Lung (tissue), 12 donors: ENCODE measurements around the gene LYZL2. TPM values are rescaled to one million over a fixed set of nuclear protein-coding genes. Genes with fewer than 3 reads are reported as not detected.
A peak's percentile ranks its signal among the peaks of the same experiment; 100 is the strongest.
"Not testable (repeated sequence)": the region's sequence is repeated elsewhere in the genome, so short reads cannot be mapped to it uniquely, and the experiment has no call there.

ENCODE experiments used
- ATAC-seq: fragments of 200-7000 bp; cut with Tn5 transposase; one replicate; pipeline ENCODE4 v1.9.1; 2020; ENCODE audit warnings: moderate number of reproducible peaks; ENCODE audit not compliant: insufficient read depth, low FRiP score
- DNase-seq, 3 donors: peaks; one replicate each; pipeline ENCODE4 v3.0.0-alpha.2; 2013 to 2017
- H3K27ac ChIP-seq, 2 donors: one replicate each; pipeline ENCODE4 v1.5.1; 2013; ENCODE audit warnings: mild to moderate bottlenecking in 2 of 2, moderate library complexity in 2 of 2, control low read depth in 1 of 2, inconsistent platforms in 1 of 2, low read depth in 1 of 2, low read length in 1 of 2
- H3K27me3 ChIP-seq, 3 donors: one replicate each; pipeline ENCODE4 v1.5.1; 2013; ENCODE audit warnings: low read length in 2 of 3; ENCODE audit not compliant: control insufficient read depth in 3 of 3, insufficient read depth in 3 of 3
- H3K36me3 ChIP-seq, 4 donors: one replicate each; pipeline ENCODE4 v1.5.1; 2013; ENCODE audit warnings: low read length in 4 of 4, mild to moderate bottlenecking in 1 of 4, moderate library complexity in 1 of 4; ENCODE audit not compliant: control insufficient read depth in 4 of 4, insufficient read depth in 4 of 4
- H3K4me1 ChIP-seq, 5 donors: one replicate each; pipeline ENCODE4 v1.5.1; 2013; ENCODE audit warnings: low read length in 5 of 5, mild to moderate bottlenecking in 2 of 5, moderate library complexity in 1 of 5; ENCODE audit not compliant: control insufficient read depth in 5 of 5, insufficient read depth in 5 of 5
- H3K4me3 ChIP-seq: one replicate; pipeline ENCODE4 v1.5.1; 2013; ENCODE audit warnings: mild to moderate bottlenecking, control low read depth, moderate library complexity
- H3K9ac ChIP-seq, 2 donors: one replicate each; pipeline ENCODE4 v1.5.1; 2013; ENCODE audit warnings: low read length in 2 of 2, control low read depth in 1 of 2; ENCODE audit not compliant: insufficient read depth in 1 of 2
- H3K9me3 ChIP-seq, 4 donors: one replicate each; pipeline ENCODE4 v1.5.1; 2013; ENCODE audit warnings: low read length in 3 of 4, mild to moderate bottlenecking in 1 of 4, moderate library complexity in 1 of 4; ENCODE audit not compliant: control insufficient read depth in 4 of 4, insufficient read depth in 3 of 4
- WGBS, 2 donors: extraction: QIAGEN DNeasy Blood & Tissue Kit; methylation state at CpG; one replicate each; pipeline ENCODE4 v1.1.7; 2013; 5-methylcytosine and 5-hydroxymethylcytosine counted together
- polyA plus RNA-seq, 2 donors: library from polyadenylated mRNA; stranded (reverse); fragments of 200-250 nt; gene quantifications; one replicate each; pipeline ENCODE4 v1.2.1, GENCODE V29; 2013
- total RNA-seq, 2 donors: library from RNA; depleted of rRNA in 1 of 2; stranded (reverse); fragments of >200 nt in 1 of 2; gene quantifications; one replicate each; pipeline ENCODE4 v1.2.1, GENCODE V29; 2014 to 2021
- TF ChIP-seq, protein P1 (sequence below): IDR thresholded peaks from 2 replicates; pipeline ENCODE4 v1.5.1; 2012; ENCODE audit warnings: mild to moderate bottlenecking; ENCODE audit errors: control extremely low read depth, extremely low read depth
- donor health status: control.
- donor health status: control.
- donor health status: Bipolar disorder and iron deficiency.
- donor health status: healthy.
- donor health status: DM: yes; HTN: yes; CAD: no.

The LYZL2 gene
- total and polyA plus RNA-seq, 4 donors: not detected

- 76 to 79% methylated on average over 8 of the region's 8 CpGs for WGBS, 2 donors
- H3K36me3 ChIP-seq: no peaks in the 10 kb centered on the region
- ATAC-seq (no peak), DNase-seq (no peak)
- peaks cover 0 to 13% (median 4%) of the 10 kb centered on the region in 5 donors for H3K4me1 ChIP-seq
- no peak overlapping the region for H3K9ac ChIP-seq
- TF ChIP-seq, protein P1, sequence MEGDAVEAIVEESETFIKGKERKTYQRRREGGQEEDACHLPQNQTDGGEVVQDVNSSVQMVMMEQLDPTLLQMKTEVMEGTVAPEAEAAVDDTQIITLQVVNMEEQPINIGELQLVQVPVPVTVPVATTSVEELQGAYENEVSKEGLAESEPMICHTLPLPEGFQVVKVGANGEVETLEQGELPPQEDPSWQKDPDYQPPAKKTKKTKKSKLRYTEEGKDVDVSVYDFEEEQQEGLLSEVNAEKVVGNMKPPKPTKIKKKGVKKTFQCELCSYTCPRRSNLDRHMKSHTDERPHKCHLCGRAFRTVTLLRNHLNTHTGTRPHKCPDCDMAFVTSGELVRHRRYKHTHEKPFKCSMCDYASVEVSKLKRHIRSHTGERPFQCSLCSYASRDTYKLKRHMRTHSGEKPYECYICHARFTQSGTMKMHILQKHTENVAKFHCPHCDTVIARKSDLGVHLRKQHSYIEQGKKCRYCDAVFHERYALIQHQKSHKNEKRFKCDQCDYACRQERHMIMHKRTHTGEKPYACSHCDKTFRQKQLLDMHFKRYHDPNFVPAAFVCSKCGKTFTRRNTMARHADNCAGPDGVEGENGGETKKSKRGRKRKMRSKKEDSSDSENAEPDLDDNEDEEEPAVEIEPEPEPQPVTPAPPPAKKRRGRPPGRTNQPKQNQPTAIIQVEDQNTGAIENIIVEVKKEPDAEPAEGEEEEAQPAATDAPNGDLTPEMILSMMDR: no peak
- no peaks in the 10 kb centered on the region for H3K27me3 ChIP-seq
- no peak overlapping the region for H3K27ac ChIP-seq
- no peak overlapping the region for H3K4me3 ChIP-seq
- H3K9me3 ChIP-seq: peaks cover 0 to 2% (median 0%) of the 10 kb centered on the region in 4 donors
Measured at GRCh38 chr10:30647089-30647488, 17.5 kb upstream of the LYZL2 start.

DNA sequence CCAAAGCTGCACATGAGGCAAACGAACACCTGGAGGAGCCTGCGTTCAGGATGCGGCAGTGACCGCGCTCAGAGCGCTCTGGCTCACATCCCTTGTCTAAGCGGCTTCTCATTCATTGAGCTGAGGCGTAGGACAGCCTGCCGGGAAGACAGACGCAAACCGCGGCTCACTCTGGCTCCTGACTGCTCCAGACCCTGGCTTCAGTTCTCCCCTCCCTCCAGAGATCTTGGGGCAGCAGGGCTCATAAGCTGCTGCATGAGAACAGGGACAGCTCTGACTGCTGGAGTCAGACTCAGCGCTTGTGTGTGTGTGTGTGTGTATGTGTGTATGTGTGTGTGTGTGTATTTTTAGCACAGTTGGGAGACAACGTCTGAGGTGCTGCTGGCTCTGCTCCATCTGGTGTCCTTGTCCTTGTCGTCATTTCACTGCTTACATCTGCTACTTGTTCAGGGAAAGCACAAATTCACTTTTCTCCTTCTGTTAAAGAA is 15.8 kb upstream of the LYZL2 start:
- Histone ChIP-seq H3K9me3 (peaks cover 0 to 2% (median 0%) of the 10 kb centered on the region in 4 donors), H3K9ac (no peak overlapping the region), H3K27ac (peak overlapping the region in 1 of 2 donors; percentile 88), H3K4me3 (no peak overlapping the region), H3K27me3 (no peaks in the 10 kb centered on the region), H3K36me3 (no peaks in the 10 kb centered on the region), H3K4me1 (peaks cover 0 to 18% (median 4%) of the 10 kb centered on the region in 5 donors)
- ATAC-seq (no peak), DNase-seq (peak; percentile 45 to 70 (median 61))
- WGBS, 2 donors: 11 to 16% methylated on average over 12 to 15 of the region's 15 CpGs
- TF ChIP-seq, protein P1: no peak

DNA sequence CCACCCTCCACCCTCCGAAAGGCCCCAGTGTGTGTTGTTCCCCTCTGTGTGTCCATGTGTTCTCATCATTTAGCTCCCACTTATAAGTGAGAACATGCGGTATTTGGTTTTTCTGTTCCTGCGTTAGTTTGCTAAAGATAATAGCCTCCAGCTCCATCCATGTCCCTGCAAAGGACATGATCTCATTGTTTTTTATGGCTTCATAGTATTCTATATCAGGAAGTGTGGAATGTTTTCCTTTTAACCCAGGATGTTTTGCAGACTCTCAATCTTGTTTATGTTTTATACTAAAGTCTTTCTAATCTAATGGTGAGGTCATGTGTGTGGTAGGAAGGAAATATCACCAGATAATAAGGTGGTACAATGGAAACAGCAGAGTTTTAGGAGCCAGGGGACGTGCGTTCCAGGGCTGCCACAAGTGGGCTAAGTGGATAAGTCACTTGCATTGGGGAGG is 14.9 kb upstream of the LYZL2 start:
- H3K27me3 ChIP-seq, H3K4me3 ChIP-seq, H3K36me3 ChIP-seq, H3K9ac ChIP-seq, H3K9me3 ChIP-seq, ATAC-seq, H3K27ac ChIP-seq: not testable (repeated sequence)
- peak in 1 of 3 donors; percentile 42 for DNase-seq
- 57 to 59% methylated on average over 5 of the region's 5 CpGs for WGBS, 2 donors
- peaks cover 0 to 18% (median 4%) of the 10 kb centered on the region in 5 donors for H3K4me1 ChIP-seq

- not testable (repeated sequence) for ATAC-seq, H3K9ac ChIP-seq, H3K9me3 ChIP-seq, H3K4me3 ChIP-seq, H3K36me3 ChIP-seq, H3K27me3 ChIP-seq
- peak overlapping the region in 1 of 2 donors; percentile 51 for H3K27ac ChIP-seq
- 57 to 69% methylated on average over 11 to 12 of the region's 12 CpGs for WGBS, 2 donors
- peak in 1 of 3 donors; percentile 13 for DNase-seq
- H3K4me1 ChIP-seq: peaks cover 0 to 18% (median 4%) of the 10 kb centered on the region in 5 donors
Measured at GRCh38 chr10:30643557-30644199, 14.1 kb upstream of the LYZL2 start.

- H3K36me3 ChIP-seq, H3K9me3 ChIP-seq, H3K4me3 ChIP-seq, DNase-seq, H3K27me3 ChIP-seq, H3K9ac ChIP-seq, ATAC-seq: not testable (repeated sequence)
- WGBS, 2 donors: 43 to 50% methylated on average over 7 to 10 of the region's 13 CpGs
- peaks cover 0 to 18% (median 4%) of the 10 kb centered on the region in 5 donors for H3K4me1 ChIP-seq
- peak overlapping the region in 1 of 2 donors; percentile 39 for H3K27ac ChIP-seq
Measured at GRCh38 chr10:30642856-30643255, 13.3 kb upstream of the LYZL2 start.
